Spleen (tissue), 11 donors: ENCODE results near the gene SLC6A13. TPM values are rescaled to one million over a fixed set of nuclear protein-coding genes. Genes with fewer than 3 reads are reported as not detected.

Source experiments
- DNase-seq: peaks from one replicate; pipeline ENCODE4 v3.0.0-alpha.2; 2020
- H3K27ac ChIP-seq, 8 donors: fragments of 200-600 bp; sonication (generic) in 7 of 8; 1 replicate in 4 of 8; 2 replicates in 4 of 8; pipeline versions ENCODE4 v1.5.0 to v1.8.0; 2016 to 2021; ENCODE audit warnings: inconsistent platforms in 4 of 8, mild to moderate bottlenecking in 4 of 8, moderate library complexity in 1 of 8
- H3K27me3 ChIP-seq, 7 donors: fragments of 200-600 bp; sonication (generic) in 6 of 7; replicated peaks in 1 of 7; 1 replicate in 4 of 7; 2 replicates in 3 of 7; pipeline versions ENCODE4 v1.5.0 to v1.8.0; 2016 to 2021; ENCODE audit warnings: inconsistent platforms in 3 of 7, mild to moderate bottlenecking in 1 of 7
- H3K36me3 ChIP-seq, 6 donors: fragments of 200-600 bp; sonication (generic) in 5 of 6; 1 replicate in 4 of 6; 2 replicates in 2 of 6; pipeline versions ENCODE4 v1.5.0 to v1.8.0; 2016 to 2021; ENCODE audit warnings: inconsistent platforms in 2 of 6
- H3K4me1 ChIP-seq, 6 donors: fragments of 200-600 bp; sonication (generic) in 5 of 6; 1 replicate in 3 of 6; 2 replicates in 3 of 6; pipeline versions ENCODE4 v1.5.0 to v1.8.0; 2016 to 2021; ENCODE audit warnings: inconsistent platforms in 3 of 6
- H3K4me3 ChIP-seq, 8 donors: fragments of 200-600 bp; sonication (generic) in 7 of 8; 1 replicate in 4 of 8; 2 replicates in 4 of 8; pipeline versions ENCODE4 v1.5.0 to v1.8.0; 2016 to 2021; ENCODE audit warnings: inconsistent platforms in 4 of 8, mild to moderate bottlenecking in 4 of 8, moderate library complexity in 2 of 8
- H3K9me3 ChIP-seq, 8 donors: fragments of 200-600 bp; sonication (generic) in 7 of 8; 1 replicate in 4 of 8; 2 replicates in 4 of 8; pipeline versions ENCODE4 v1.5.0 to v1.8.0; 2016 to 2021; ENCODE audit warnings: inconsistent platforms in 4 of 8
- POLR2A ChIP-seq, 3 donors: fragments of 450-650 bp; IDR thresholded peaks; one replicate each; pipeline ENCODE4 v1.5.1; 2017; ENCODE audit warnings: antibody characterized with exemption in 3 of 3, mild to moderate bottlenecking in 1 of 3
- POLR2AphosphoS5 ChIP-seq, 3 donors: sonication (generic); formaldehyde crosslinking; IDR thresholded peaks; one replicate each; pipeline ENCODE4 v1.5.1; 2017; ENCODE audit warnings: antibody characterized with exemption in 3 of 3
- WGBS, 5 donors: extraction: QIAGEN DNeasy Blood & Tissue Kit in 3 of 5; methylation state at CpG; one replicate each; pipeline versions ENCODE4 v1.1.5 to v1.1.7; 2013 to 2018; 5-methylcytosine and 5-hydroxymethylcytosine counted together
- intact Hi-C: fragments of 100-400 bp; cut with DNase I; formaldehyde crosslinking; loops from one replicate; pipeline ENCODE4 v1.15.0; 2023; ENCODE audit warnings: low total_unique reads
- polyA plus RNA-seq, 3 donors: library from polyadenylated mRNA; stranded (reverse); fragments of 200-250 nt; gene quantifications; one replicate each; pipeline ENCODE4 v1.2.1, GENCODE V29; 2013
- total RNA-seq, 7 donors: library from RNA; depleted of rRNA in 3 of 7; stranded (reverse); fragments of >200 nt in 3 of 7; fragmentation: NEBNext Ultra II Directional in 4 of 7; extraction: Animal tissue kit (Norgen Biotek cat#: 25700) in 4 of 7; gene quantifications; one replicate each; pipeline versions ENCODE4 v1.1.0 to v1.2.1, GENCODE V29; 2016 to 2021
- TF ChIP-seq, protein P1 (sequence below), 11 experiments: fragments of 200-600 bp in 7 of 11; fragments of 450-650 bp in 4 of 11; sonication (generic) in 4 of 11; IDR thresholded peaks in 8 of 11; conservative IDR thresholded peaks in 3 of 11; 1 replicate in 7 of 11; 2 replicates in 4 of 11; pipeline versions ENCODE4 v1.4.0 to v1.8.0; 2016 to 2021; ENCODE audit warnings: antibody characterized with exemption in 11 of 11, inconsistent platforms in 4 of 11, mild to moderate bottlenecking in 1 of 11
- donor health status: healthy with polysubstance abuse.
- donor health status: DM: no; HTN: no; CAD: no; lungs with moderate emphysema.
- donor health status: DM: no; HTN: no; CAD: no.
- donor health status: Bipolar disorder and iron deficiency.
- donor health status: healthy.
- donor health status: DM: no; HTN: no; CAD: no.
- donor health status: DM: yes; HTN: yes; CAD: no.

Gene SLC6A13
- total and polyA plus RNA-seq, 10 donors: 0.22 to 1.7 (median 0.30) TPM; not detected in 5

DNA sequence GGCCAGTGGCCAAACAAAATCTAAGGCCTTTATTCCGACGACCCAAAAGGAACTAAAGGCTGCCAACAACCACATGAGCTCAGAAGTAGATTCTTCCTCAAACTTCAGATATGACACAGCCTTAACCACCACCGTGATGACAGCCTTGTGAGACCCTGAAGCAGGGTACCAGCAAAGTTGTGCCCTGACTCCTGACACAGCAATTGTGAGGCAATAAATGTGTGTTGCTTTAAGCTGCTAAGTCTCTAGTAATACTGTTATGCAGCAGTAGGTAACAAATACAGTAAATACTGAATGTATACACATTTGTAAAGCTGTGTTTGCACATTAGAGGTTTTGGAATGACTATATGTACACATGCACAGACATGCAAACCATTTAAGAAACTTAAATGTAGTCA lies 10.7 kb upstream of the SLC6A13 start:
- TF ChIP-seq, protein P1, sequence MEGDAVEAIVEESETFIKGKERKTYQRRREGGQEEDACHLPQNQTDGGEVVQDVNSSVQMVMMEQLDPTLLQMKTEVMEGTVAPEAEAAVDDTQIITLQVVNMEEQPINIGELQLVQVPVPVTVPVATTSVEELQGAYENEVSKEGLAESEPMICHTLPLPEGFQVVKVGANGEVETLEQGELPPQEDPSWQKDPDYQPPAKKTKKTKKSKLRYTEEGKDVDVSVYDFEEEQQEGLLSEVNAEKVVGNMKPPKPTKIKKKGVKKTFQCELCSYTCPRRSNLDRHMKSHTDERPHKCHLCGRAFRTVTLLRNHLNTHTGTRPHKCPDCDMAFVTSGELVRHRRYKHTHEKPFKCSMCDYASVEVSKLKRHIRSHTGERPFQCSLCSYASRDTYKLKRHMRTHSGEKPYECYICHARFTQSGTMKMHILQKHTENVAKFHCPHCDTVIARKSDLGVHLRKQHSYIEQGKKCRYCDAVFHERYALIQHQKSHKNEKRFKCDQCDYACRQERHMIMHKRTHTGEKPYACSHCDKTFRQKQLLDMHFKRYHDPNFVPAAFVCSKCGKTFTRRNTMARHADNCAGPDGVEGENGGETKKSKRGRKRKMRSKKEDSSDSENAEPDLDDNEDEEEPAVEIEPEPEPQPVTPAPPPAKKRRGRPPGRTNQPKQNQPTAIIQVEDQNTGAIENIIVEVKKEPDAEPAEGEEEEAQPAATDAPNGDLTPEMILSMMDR (IDR thresholded peaks at IDR 0.05 in 8 of 11, conservative IDR thresholded peaks at IDR 0.05 in 3 of 11): no peak
- no peak for TF ChIP-seq POLR2AphosphoS5 (IDR thresholded peaks at IDR 0.05)
- no peak for TF ChIP-seq POLR2A (IDR thresholded peaks at IDR 0.05)
- 28 to 48% (median 35%) methylated on average over 3 of the region's 3 CpGs for WGBS, 5 donors
- DNase-seq: no peak
- H3K27me3 ChIP-seq: no peaks in the 10 kb centered on the region
- no peaks in the 10 kb centered on the region for H3K9me3 ChIP-seq
- no peak overlapping the region for H3K27ac ChIP-seq
- H3K4me1 ChIP-seq: no peaks in the 10 kb centered on the region
- no peaks in the 10 kb centered on the region for H3K36me3 ChIP-seq
- intact Hi-C loops: no loop called here
- H3K4me3 ChIP-seq: no peak overlapping the region

GRCh38 chr12:272942-273341 lies 10.3 kb upstream of the SLC6A13 start:
- Histone ChIP-seq H3K4me1 (no peaks in the 10 kb centered on the region), H3K9me3 (no peaks in the 10 kb centered on the region), H3K4me3 (no peak overlapping the region), H3K36me3 (no peaks in the 10 kb centered on the region), H3K27me3 (no peaks in the 10 kb centered on the region), H3K27ac (no peak overlapping the region)
- intact Hi-C loops: no loop called here
- no peak for DNase-seq
- 83 to 90% (median 84%) methylated on average over 6 of the region's 6 CpGs for WGBS, 5 donors
- TF ChIP-seq POLR2AphosphoS5 (IDR thresholded peaks at IDR 0.05) (peak in 1 of 3 donors; percentile 19), POLR2A (IDR thresholded peaks at IDR 0.05) (no peak)
- TF ChIP-seq, protein P1 (IDR thresholded peaks at IDR 0.05 in 8 of 11, conservative IDR thresholded peaks at IDR 0.05 in 3 of 11): no peak

DNA sequence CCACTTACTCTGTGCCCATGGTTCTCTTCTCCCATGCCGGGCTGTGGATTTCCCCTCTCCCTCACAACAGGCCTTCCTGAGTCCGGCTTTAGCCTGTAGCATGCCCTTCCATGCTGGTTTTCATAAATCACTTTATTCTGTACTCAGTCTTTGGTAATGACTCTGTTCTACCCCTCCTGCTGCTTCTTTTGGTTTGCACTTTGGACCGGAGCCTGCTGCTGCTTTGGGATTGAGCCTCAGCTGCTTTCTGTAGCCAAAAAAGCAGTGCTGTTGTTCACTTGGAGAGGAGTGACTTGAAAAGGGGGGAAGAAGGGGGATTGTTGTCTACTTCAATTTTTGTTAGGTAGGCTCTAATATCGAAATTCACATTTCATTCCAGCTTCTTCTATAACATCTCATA lies 8.5 kb upstream of the SLC6A13 start:
- Histone ChIP-seq H3K27ac (no peak overlapping the region), H3K27me3 (no peaks in the 10 kb centered on the region), H3K9me3 (no peaks in the 10 kb centered on the region), H3K36me3 (no peaks in the 10 kb centered on the region), H3K4me1 (no peaks in the 10 kb centered on the region), H3K4me3 (no peak overlapping the region)
- no peak for DNase-seq
- TF ChIP-seq, protein P1 (IDR thresholded peaks at IDR 0.05 in 8 of 11, conservative IDR thresholded peaks at IDR 0.05 in 3 of 11): no peak
- 77 to 94% (median 91%) methylated on average over 4 of the region's 4 CpGs for WGBS, 5 donors
- intact Hi-C loops: no loop called here

DNA sequence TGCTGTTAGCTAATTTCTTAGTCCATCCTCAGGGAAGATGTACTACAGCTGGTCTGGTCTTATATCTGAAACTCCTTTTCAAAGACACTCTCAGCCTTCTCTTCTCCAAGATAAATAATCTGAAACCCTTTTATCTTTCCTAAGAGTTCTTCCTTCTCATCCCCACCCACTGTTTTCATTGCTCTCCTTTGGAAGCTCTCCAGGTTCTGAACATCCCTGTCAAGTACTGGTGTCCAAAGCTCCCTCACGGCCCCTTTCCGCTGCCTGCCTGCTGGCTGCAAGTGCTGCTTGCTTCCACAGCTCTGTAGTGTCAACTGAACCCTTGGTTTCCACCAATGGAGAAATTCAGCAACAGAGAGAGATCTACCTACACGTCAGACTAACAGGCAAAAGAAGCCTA lies 6.6 kb upstream of the SLC6A13 start:
- no peak for DNase-seq
- H3K9me3 ChIP-seq: no peaks in the 10 kb centered on the region
- H3K4me1 ChIP-seq: no peaks in the 10 kb centered on the region
- H3K27me3 ChIP-seq: no peaks in the 10 kb centered on the region
- H3K4me3 ChIP-seq: no peak overlapping the region
- intact Hi-C loops: no loop called here
- WGBS, 5 donors: 50 to 64% (median 52%) methylated on average over 3 of the region's 3 CpGs
- no peak overlapping the region for H3K27ac ChIP-seq
- TF ChIP-seq POLR2A (IDR thresholded peaks at IDR 0.05) (no peak), POLR2AphosphoS5 (IDR thresholded peaks at IDR 0.05) (no peak)
- TF ChIP-seq, protein P1 (IDR thresholded peaks at IDR 0.05 in 8 of 11, conservative IDR thresholded peaks at IDR 0.05 in 3 of 11): no peak
- H3K36me3 ChIP-seq: no peaks in the 10 kb centered on the region
